ENCODE results near the gene ALDH2. TPM values are rescaled to one million over a fixed set of nuclear protein-coding genes. Genes with fewer than 3 reads are reported as not detected.

The ALDH2 gene
- total and polyA plus RNA-seq, 12 donors, result 60.6 to 403 (median 318) TPM

GRCh38 chr12:111764120-111764821 lies 2.5 kb upstream of the ALDH2 start:
- no peak for TF ChIP-seq CTCF (IDR thresholded peaks at IDR 0.05)

GRCh38 chr12:111767362-111768158 lies 827 bp downstream of the ALDH2 start:
- H3K4me1 ChIP-seq, result peaks cover 0 to 45% (median 26%) of the 10 kb centered on the region in 9 donors
- peak in 1 of 2 donors; percentile 26 for DNase-seq
- no peak for TF ChIP-seq CTCF (IDR thresholded peaks at IDR 0.05)
- peak overlapping the region; percentile 30 to 91 (median 86) for H3K27ac ChIP-seq
- H3K4me3 ChIP-seq, result peak overlapping the region; percentile 71 to 97 (median 80)
- WGBS, 2 donors, result 9 to 11% methylated on average over 17 to 18 of the region's 18 CpGs
- no peaks in the 10 kb centered on the region for H3K27me3 ChIP-seq
- intact Hi-C loops (cut with DNase I), result no loop called here
- no peaks in the 10 kb centered on the region for H3K9me3 ChIP-seq
- peaks cover 0 to 6% (median 0%) of the 10 kb centered on the region in 9 donors for H3K36me3 ChIP-seq
- ATAC-seq, result peak; percentile 1 to 55 (median 29)

More at GRCh38 chr12:111764120-111764821, 2.5 kb upstream of the ALDH2 start:
- Histone ChIP-seq H3K9me3 (no peaks in the 10 kb centered on the region), H3K4me3 (no peak overlapping the region), H3K36me3 (no peaks in the 10 kb centered on the region), H3K4me1 (peaks cover 0 to 36% (median 26%) of the 10 kb centered on the region in 9 donors), H3K27ac (no peak overlapping the region), H3K27me3 (no peaks in the 10 kb centered on the region)
- intact Hi-C loops (cut with DNase I), result no loop called here
- 67 to 72% methylated on average over 6 of the region's 6 CpGs for WGBS, 2 donors
- ATAC-seq, result no peak
- DNase-seq, result no peak

- no peak for DNase-seq
- ATAC-seq, result no peak
- TF ChIP-seq CTCF (IDR thresholded peaks at IDR 0.05), result no peak
- peak overlapping the region in 2 of 10 donors; percentile 83 to 86 for H3K27ac ChIP-seq
- peaks cover 0 to 53% (median 32%) of the 10 kb centered on the region in 9 donors for H3K4me1 ChIP-seq
- intact Hi-C loops (cut with DNase I), result no loop called here
- H3K4me3 ChIP-seq, result peak overlapping the region in 7 of 10 donors; percentile 73 to 97 (median 88)
- WGBS, 2 donors, result 84 to 86% methylated on average over 9 of the region's 9 CpGs
- peaks cover 0 to 6% (median 0%) of the 10 kb centered on the region in 9 donors for H3K36me3 ChIP-seq
- no peaks in the 10 kb centered on the region for H3K9me3 ChIP-seq
- H3K27me3 ChIP-seq, result no peaks in the 10 kb centered on the region
These were observed 1.6 kb downstream of the ALDH2 start for GRCh38 chr12:111768159-111768895.

GRCh38 chr12:111769599-111769998 lies 2.9 kb downstream of the ALDH2 start:
- intact Hi-C loops (cut with DNase I), result no loop called here
- DNase-seq (no peak), ATAC-seq (no peak)
- Histone ChIP-seq H3K36me3 (peaks cover 0 to 6% (median 0%) of the 10 kb centered on the region in 9 donors), H3K27ac (no peak overlapping the region), H3K4me1 (peaks cover 7 to 66% (median 44%) of the 10 kb centered on the region in 9 donors), H3K9me3 (no peaks in the 10 kb centered on the region), H3K27me3 (no peaks in the 10 kb centered on the region), H3K4me3 (no peak overlapping the region)
- TF ChIP-seq CTCF (IDR thresholded peaks at IDR 0.05), result no peak
- 81% methylated on average over 8 of the region's 8 CpGs for WGBS, 2 donors

Measured in heart right ventricle (tissue), 16 donors.